NB4 (cell line): ENCODE measurements around the gene HCN2.

ENCODE experiments used
- DNase-seq: peaks from one replicate; pipeline ENCODE4 v3.0.0; 2010; ENCODE audit warnings: low read depth
- H3K4me3 ChIP-seq: one replicate; pipeline ENCODE4 v1.5.1; 2011; ENCODE audit warnings: mild to moderate bottlenecking, low read depth, low read length, moderate library complexity
- CTCF ChIP-seq: IDR thresholded peaks from one replicate; pipeline ENCODE4 v1.5.1; 2012; ENCODE audit warnings: low read depth, low read length
- MYC ChIP-seq: IDR thresholded peaks from 2 replicates; pipeline ENCODE4 v1.6.1; 2011; ENCODE audit warnings: low read depth, low read length
- POLR2A ChIP-seq: IDR thresholded peaks from 2 replicates; pipeline ENCODE4 v1.6.1; 2011; ENCODE audit warnings: mild to moderate bottlenecking; ENCODE audit not compliant: insufficient read length; ENCODE audit errors: extremely low read depth
- TF ChIP-seq, protein P1 (sequence below): IDR thresholded peaks from 2 replicates; pipeline ENCODE4 v1.6.1; 2011; ENCODE audit warnings: low read depth, low read length

The HCN2 gene

GRCh38 chr19:593505-593904 lies 3.8 kb downstream of the HCN2 start:
- TF ChIP-seq POLR2A = no peak
- TF ChIP-seq, protein P1, sequence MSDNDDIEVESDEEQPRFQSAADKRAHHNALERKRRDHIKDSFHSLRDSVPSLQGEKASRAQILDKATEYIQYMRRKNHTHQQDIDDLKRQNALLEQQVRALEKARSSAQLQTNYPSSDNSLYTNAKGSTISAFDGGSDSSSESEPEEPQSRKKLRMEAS = no peak
- no peak for TF ChIP-seq MYC
- TF ChIP-seq CTCF = no peak
- no peak overlapping the region for H3K4me3 ChIP-seq
- peak; percentile 56 for DNase-seq

GRCh38 chr19:594265-594870 lies 4.7 kb downstream of the HCN2 start:
- H3K4me3 ChIP-seq = no peak overlapping the region
- no peak for DNase-seq
- TF ChIP-seq, protein P1 = no peak
- TF ChIP-seq CTCF = no peak
- no peak for TF ChIP-seq POLR2A
- TF ChIP-seq MYC = no peak

DNA sequence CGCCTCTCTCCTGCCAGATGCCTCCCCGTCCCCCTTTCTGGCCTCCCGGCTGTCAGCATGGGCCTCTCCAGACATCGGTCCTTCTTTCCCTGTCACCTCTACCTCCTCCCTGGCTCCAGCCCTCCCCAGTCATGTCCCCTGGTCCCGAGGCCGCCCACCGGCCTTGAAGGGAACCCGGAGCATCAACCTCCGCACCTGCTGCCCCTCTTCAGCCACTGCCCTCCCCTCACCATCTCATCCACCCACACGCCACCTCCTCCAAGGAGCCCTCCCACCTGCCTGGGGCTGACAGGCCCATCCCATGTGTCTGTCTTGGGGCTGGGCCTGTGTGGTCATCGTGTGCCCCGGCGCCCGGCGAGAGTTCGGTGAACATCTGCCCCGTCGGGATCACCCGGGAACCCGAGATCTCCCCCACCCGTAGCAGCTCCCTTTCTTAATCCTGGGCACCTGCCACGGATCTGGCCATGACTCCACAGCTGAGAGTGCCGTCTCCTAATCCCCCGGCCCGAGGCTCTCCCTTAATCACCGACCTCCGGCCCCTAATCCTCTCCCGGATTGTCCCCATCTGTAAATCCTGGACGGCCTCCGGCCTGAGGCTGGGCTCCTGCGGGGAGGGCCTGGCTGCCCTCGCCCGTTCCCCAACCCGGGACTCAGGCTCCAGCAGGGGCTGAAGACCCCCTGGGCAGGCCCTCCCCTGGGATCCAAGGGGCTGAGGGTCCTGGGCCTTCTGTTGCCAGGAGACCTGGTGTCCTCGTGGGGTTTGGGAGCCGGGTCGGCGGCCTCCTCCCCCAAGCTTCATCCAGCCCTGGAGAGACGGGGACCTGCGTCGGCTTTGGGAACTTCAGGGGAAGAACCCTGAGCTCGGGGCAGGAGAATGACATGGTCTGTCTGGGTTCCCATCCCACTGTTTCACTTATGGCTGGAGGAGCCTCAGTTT lies 5.9 kb downstream of the HCN2 start:
- DNase-seq = no peak
- no peak overlapping the region for H3K4me3 ChIP-seq
- TF ChIP-seq CTCF = no peak
- TF ChIP-seq MYC = no peak
- TF ChIP-seq POLR2A = no peak
- TF ChIP-seq, protein P1 = no peak

DNA sequence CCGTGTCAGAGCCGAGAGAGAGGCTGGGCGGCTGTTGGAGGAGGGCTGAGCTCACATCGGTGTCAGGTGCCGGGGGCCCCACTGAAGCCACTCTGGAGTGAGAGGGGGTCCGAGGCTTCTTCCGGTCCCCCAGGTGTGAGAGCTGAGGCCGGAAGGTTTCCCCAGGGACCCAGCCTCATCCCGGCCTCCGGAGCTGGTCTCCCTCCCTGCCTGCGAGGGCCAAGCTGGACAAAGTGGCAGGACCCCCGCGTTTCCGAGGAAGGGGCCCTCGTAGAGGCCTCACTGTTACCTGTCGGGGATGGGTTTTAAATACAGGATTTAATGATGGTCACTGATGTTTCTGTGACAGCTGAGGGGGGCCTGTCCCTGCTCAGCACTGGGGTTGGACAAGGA lies 6.6 kb downstream of the HCN2 start:
- no peak for DNase-seq
- TF ChIP-seq, protein P1 = no peak
- TF ChIP-seq MYC (no peak), POLR2A (no peak), CTCF (no peak)

DNA sequence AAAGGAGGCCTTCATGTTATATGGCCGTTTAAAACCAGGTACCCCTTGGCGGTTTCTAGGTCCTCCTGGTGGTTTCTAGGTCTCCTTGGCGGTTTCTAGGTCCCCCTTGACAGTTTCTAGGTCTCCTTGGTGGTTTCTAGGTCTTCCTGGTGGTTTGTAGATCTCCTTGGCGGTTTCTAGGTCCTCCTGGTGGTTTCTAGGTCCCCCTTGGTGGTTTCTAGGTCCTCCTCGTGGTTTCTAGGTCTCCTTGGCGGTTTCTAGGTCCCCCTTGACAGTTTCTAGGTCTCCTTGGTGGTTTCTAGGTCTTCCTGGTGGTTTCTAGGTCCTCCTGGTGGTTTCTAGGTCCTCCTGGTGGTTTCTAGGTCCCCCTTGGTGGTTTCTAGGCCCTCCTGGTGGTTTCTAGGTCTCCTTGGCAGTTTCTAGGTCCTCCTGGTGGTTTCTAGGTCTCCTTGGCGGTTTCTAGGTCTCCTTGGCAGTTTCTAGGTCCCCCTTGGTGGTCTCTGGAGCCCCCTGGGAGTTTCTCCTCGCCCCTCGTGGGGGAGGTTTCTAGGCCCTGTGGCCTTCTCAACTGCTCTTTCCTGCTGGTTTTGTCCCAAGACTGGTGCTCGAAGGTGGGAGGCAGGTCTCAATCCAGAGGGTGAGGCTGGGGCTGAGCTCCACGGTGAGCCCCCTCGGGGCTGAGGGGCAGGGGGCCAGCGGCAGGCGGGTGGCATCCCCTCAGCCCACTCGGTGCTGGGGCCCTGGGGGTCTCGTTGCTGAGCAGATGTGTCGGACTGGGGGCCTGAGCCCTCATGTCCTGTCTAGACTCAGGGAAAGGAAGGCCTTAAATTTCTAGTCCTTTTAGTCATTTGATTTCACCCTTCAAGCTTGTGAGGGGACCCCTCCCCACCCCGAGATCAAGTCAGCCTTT lies 8.0 kb downstream of the HCN2 start:
- H3K4me3 ChIP-seq = no peak overlapping the region
- TF ChIP-seq, protein P1 = no peak
- TF ChIP-seq POLR2A (no peak), CTCF (no peak), MYC (no peak)
- DNase-seq = no peak

More for the DNA sequence above, 6.6 kb downstream of the HCN2 start:
- H3K4me3 ChIP-seq = no peak overlapping the region
